ENCODE measurements around the gene HID1.

The HID1 gene, protein sequence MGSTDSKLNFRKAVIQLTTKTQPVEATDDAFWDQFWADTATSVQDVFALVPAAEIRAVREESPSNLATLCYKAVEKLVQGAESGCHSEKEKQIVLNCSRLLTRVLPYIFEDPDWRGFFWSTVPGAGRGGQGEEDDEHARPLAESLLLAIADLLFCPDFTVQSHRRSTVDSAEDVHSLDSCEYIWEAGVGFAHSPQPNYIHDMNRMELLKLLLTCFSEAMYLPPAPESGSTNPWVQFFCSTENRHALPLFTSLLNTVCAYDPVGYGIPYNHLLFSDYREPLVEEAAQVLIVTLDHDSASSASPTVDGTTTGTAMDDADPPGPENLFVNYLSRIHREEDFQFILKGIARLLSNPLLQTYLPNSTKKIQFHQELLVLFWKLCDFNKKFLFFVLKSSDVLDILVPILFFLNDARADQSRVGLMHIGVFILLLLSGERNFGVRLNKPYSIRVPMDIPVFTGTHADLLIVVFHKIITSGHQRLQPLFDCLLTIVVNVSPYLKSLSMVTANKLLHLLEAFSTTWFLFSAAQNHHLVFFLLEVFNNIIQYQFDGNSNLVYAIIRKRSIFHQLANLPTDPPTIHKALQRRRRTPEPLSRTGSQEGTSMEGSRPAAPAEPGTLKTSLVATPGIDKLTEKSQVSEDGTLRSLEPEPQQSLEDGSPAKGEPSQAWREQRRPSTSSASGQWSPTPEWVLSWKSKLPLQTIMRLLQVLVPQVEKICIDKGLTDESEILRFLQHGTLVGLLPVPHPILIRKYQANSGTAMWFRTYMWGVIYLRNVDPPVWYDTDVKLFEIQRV

DNA sequence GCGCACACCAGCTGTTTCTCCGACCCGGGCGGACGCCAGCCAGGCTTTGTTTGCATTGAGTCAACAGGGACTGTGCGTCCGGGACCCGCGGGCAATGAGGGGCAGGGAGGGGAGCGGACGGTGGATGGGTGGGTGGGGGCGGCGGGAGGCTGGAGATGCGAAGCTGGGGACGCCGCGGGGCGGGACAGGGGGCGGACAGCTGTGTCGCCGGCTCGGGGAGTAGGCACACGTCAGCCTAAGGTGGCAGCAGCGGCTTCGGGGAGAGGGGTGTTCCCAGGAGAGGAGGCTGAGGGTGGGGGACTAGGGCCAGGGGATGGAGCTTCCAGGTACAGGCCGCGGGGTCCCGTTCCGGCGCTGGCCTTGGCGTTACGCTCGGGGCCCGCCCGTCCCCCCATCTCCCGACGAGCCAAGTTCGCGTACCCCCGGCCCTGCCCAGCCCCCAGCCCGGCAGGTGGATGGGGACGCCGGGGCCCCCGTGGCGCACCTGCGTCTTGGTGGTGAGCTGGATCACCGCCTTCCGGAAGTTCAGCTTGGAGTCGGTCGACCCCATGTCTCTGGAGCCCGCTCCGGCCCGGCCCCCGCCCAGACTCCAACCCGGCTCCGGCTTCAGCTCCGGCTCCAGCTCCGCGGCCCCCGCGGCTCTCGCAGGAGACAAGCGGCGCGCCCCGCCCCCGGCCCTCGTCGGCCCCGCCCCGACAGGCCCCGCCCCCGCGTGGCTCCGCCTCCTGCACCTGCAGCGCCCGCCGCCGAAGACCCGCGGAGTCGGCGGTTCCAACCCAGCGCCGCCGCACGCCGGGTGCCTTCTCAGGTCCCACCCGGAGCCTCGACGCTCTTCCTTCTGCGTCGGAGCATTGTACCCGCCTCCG is at the start of gene HID1:
Gene HID1 (minus strand): TSS at position 653 of the 866 bp plus-strand sequence. CDS start 103 bp downstream, at position 550.
- Mint-ChIP-seq H3K27ac (no peak within 1 kb of the TSS), H3K27me3 (ENCODE audit: low read depth) (peaks cover 35% of the 10 kb centered on the region), H3K36me3 (ENCODE audit: low read depth) (no peaks in the 10 kb centered on the region), H3K4me3 (peak within 1 kb of the TSS; percentile 81), H3K4me1 (ENCODE audit: low read depth) (peaks cover 3% of the 10 kb centered on the region), H3K9me3 (no peaks in the 10 kb centered on the region)
- peak; percentile 41 for DNase-seq (ENCODE audit: low spot score)

DNA sequence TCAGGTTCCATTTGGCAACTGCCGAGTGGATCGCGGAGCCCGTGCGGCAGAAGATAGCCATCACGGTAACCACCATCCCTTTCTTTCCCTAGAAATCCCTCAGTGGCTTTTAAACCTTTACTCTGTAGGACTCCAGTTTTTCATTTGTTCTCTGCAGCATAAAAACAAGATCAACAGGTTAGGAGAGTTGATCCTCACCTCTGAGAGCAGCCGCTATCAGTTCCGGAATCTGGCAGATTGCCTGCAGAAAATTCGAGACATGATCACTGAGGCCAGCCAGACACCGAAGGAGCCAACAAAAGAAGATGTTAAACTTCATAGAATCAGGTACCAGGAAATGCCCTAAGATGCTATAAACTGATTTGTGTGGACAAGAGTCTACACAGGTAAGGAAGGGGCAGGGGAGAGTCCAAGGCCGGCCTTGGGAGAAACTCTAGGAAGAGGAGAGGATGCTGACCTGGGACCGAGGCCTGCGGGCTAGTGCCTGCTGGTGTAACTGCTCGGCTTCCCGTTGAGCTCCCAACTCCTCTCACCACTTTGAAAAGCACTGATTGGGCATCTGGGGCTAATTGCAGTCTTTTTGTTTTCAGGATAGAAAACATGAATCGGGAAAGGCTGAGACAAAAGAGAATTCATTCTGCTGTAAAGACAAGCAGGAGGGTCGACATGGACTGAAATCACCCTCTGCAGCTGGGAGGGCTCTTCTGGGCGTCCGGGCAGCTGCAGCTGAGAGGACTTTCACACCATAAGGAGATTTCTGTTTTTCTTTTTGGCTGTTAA is 48.0 kb upstream of the HID1 start:
- H3K27ac Mint-ChIP-seq: no peak overlapping the region
- DNase-seq (ENCODE audit: low spot score): no peak
- H3K4me3 Mint-ChIP-seq: no peak overlapping the region
- no peaks in the 10 kb centered on the region for H3K27me3 Mint-ChIP-seq (ENCODE audit: low read depth)
- peaks cover 40% of the 10 kb centered on the region for H3K36me3 Mint-ChIP-seq (ENCODE audit: low read depth)
- H3K9me3 Mint-ChIP-seq: peaks cover 5% of the 10 kb centered on the region
- peaks cover 8% of the 10 kb centered on the region for H3K4me1 Mint-ChIP-seq (ENCODE audit: low read depth)

DNA sequence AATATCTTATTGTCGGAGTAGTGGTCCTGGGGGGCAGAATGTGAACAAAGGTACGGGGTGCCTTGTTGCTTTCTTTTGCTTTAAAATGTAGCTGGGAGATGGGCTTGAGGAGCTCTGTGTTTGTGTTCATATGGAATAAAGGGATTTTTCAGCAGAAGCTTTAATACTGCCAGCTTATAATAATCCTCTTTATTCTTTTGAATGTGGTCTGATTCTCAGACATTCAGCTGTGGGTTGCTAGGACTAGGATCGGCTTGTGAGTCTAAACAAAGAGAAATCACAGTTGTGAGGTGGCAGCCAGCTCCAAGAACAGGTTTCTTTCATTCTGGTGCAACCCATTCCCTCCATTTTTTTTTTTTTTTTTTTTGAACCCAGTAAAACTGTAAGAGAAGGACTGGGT is 47.2 kb upstream of the HID1 start:
- H3K27me3 Mint-ChIP-seq (ENCODE audit: low read depth): no peaks in the 10 kb centered on the region
- no peak overlapping the region for H3K4me3 Mint-ChIP-seq
- no peak overlapping the region for H3K27ac Mint-ChIP-seq
- no peak for DNase-seq (ENCODE audit: low spot score)
- H3K36me3 Mint-ChIP-seq (ENCODE audit: low read depth): peaks cover 35% of the 10 kb centered on the region
- peaks cover 5% of the 10 kb centered on the region for H3K4me1 Mint-ChIP-seq (ENCODE audit: low read depth)
- H3K9me3 Mint-ChIP-seq: no peaks in the 10 kb centered on the region

DNA sequence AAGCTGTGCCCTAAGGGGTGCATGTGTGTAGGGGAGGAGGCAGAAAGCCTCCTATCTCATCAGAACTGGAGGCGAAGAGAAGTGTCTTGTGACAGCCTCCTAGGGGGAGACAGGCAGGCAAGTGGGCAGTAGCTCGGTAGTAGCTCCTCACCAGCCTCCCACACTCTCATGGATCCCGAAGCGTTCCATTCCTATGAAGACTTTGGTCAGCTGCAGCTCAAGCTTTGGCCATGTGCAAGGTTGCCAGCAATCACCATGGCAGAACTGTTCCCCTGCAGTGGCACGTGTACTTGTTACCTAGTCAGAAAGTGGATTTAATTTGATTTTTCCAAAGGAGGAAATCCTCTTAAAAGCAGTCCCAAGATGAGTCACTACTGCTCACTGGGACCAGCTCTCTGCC is 46.6 kb upstream of the HID1 start:
- H3K36me3 Mint-ChIP-seq (ENCODE audit: low read depth): peaks cover 35% of the 10 kb centered on the region
- H3K27me3 Mint-ChIP-seq (ENCODE audit: low read depth): no peaks in the 10 kb centered on the region

DNA sequence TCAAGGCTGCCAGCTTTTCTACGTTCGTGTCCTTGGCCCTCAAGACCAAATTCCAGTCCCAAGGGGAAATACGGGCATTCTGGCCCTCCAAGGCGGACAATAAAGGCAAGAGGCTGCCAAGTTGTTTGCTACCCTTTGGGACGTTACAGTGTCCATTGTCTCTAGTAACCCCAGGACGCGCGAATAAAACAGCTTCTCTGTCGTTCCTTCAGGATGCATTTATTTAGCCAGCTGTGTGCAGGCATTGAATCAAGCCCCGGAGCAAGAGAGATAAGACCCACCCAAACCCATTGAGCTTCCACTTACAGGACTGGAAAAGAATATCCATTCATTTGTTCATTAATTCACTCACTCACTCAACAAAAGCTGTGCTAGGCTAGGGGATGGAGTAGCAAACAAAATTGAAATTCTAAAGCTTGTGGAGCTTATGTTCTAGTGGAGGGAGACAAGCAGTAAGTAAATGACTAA is 40.6 kb upstream of the HID1 start:
- peaks cover 20% of the 10 kb centered on the region for H3K4me1 Mint-ChIP-seq (ENCODE audit: low read depth)
- no peaks in the 10 kb centered on the region for H3K27me3 Mint-ChIP-seq (ENCODE audit: low read depth)
- H3K9me3 Mint-ChIP-seq: no peaks in the 10 kb centered on the region
- H3K36me3 Mint-ChIP-seq (ENCODE audit: low read depth): peaks cover 12% of the 10 kb centered on the region
- H3K4me3 Mint-ChIP-seq: peak overlapping the region; percentile 94
- peak overlapping the region; percentile 83 for H3K27ac Mint-ChIP-seq
- DNase-seq (ENCODE audit: low spot score): no peak

More for the DNA sequence above, 46.6 kb upstream of the HID1 start:
- peaks cover 6% of the 10 kb centered on the region for H3K4me1 Mint-ChIP-seq (ENCODE audit: low read depth)
- H3K4me3 Mint-ChIP-seq: no peak overlapping the region
- no peaks in the 10 kb centered on the region for H3K9me3 Mint-ChIP-seq
- H3K27ac Mint-ChIP-seq: no peak overlapping the region
- no peak for DNase-seq (ENCODE audit: low spot score)

DNA sequence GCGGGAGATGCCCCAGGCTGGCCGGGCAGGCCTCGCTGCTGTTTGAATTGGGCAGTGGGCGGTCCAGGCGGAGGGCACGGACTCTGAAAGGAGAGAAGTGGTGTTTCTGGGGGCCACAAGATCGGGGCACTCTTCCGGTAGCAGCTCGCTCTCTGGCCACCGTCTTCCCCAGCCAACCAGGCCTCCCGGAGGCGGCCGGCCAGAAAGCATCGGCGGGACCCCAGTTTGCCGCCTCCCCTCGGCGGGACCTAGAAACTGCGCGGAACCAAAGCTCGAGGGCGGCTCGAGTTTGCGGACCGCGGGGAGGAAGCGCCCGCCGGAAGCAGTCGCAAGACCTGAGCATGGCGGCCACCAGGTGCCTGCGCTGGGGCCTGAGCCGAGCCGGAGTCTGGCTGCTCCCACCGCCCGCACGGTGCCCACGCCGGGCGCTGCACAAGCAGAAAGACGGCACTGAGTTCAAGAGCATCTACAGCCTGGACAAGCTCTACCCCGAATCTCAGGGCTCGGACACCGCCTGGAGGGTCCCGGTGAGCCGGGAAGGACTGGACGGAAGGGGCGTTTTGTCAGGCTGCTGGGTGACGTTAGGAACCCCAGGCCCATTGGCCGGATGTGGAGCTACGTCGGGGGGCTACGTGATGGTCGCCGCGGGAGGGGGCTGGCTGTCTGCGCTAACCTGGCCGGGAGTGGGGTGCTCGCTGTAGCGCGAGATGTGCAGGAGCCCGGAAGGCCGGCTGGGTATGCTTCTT is 40.0 kb upstream of the HID1 start, which contains the start of gene MRPL58:
Gene MRPL58 (plus strand): TSS at position 325 of the 746 bp plus-strand sequence. CDS start 17 bp downstream, at position 342.
- DNase-seq (ENCODE audit: low spot score): peak; percentile 80
- Mint-ChIP-seq H3K27me3 (ENCODE audit: low read depth) (no peaks in the 10 kb centered on the region), H3K36me3 (ENCODE audit: low read depth) (peaks cover 10% of the 10 kb centered on the region), H3K9me3 (no peaks in the 10 kb centered on the region), H3K4me1 (ENCODE audit: low read depth) (peaks cover 20% of the 10 kb centered on the region), H3K27ac (peak within 1 kb of the TSS; percentile 85), H3K4me3 (peak within 1 kb of the TSS; percentile 94)

DNA sequence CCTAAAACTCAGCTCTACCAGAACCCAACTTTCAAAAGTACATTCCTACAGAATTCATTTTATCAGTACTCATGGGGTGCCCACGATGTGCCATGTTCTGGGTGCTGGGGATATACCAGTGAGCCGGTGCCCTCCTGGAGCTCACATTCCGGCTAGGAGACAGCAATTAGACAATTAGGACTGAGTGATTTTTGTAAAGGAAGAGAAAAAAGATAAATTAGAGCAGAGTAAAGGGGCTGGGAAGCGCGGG is 39.5 kb upstream of the HID1 start:
- no peak for DNase-seq (ENCODE audit: low spot score)
- no peaks in the 10 kb centered on the region for H3K9me3 Mint-ChIP-seq
- no peaks in the 10 kb centered on the region for H3K27me3 Mint-ChIP-seq (ENCODE audit: low read depth)
- H3K4me3 Mint-ChIP-seq: peak overlapping the region; percentile 94
- peaks cover 20% of the 10 kb centered on the region for H3K4me1 Mint-ChIP-seq (ENCODE audit: low read depth)
- H3K27ac Mint-ChIP-seq: peak overlapping the region; percentile 85
- H3K36me3 Mint-ChIP-seq (ENCODE audit: low read depth): peaks cover 10% of the 10 kb centered on the region

DNA sequence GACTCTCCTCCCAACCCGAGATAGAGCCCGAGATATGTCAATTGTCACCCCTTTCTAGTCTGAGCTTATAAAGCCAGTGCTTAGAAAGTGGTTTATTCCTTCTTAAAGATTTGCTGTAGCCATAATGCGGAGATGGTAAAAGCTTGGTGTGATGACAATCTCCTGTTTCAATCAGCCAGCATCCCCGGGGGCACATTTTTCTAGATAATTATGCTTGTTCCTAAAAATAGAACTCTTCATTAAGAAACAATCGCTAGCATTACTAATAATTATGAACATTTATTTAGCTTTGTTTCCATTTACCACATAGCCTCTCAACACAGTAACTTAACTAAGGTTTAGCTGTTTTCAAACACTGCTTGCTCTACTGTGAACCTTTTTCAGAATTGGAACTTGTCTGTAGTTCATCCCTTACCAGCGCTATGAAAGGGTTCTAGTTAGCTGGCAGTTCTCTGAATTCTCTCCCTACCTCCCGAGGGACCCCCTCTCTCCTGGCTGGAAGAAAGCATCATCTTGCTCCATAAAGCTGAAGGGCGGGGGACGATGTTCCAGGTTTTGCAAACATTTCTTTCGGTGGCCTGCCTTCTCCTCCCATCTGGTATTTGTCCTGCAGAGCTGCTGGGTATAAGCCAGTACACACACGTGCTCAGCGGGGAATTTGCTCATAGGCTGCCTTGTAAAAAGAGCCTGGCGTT is 39.0 kb upstream of the HID1 start:
- no peaks in the 10 kb centered on the region for H3K27me3 Mint-ChIP-seq (ENCODE audit: low read depth)

DNA sequence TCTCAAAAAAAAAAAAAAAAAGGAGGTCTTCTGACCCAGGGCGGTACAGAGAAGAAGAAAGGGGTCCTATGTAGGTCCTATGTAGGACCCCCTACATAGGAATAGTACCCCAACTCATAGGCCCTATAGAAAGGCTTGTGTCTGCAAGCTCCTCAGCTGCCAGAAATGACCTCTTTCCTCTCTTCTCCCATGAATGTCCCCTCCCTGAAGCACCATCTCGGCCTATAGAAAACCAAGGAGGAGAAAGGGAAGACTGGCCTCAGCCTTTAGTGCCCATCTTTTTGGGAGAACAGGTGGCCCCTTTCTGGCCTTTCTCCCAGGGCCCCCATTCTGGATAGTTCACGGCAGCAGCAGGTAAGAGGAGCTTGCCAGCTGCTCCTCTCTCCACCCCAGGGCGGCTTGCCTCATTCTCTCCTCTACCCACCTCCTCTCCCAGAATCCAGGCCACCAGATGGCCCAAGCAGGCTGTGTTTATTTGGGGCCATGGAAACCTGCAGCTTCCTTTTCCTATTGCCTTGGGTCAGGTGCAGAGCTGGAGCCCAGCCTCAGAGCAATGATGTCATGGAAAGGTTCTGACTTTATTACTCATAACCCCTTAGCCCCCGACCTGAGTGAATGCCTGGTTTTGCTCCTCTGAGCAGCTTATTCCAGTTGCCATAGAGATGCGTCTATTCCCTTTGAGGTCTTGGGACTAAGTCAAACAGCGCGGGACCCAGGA is 38.3 kb upstream of the HID1 start:
- no peak for DNase-seq (ENCODE audit: low spot score)
- Mint-ChIP-seq H3K27me3 (ENCODE audit: low read depth) (peaks cover 3% of the 10 kb centered on the region), H3K27ac (no peak overlapping the region), H3K4me3 (peak overlapping the region; percentile 39), H3K9me3 (no peaks in the 10 kb centered on the region), H3K4me1 (ENCODE audit: low read depth) (peaks cover 20% of the 10 kb centered on the region), H3K36me3 (ENCODE audit: low read depth) (peaks cover 5% of the 10 kb centered on the region)

More for the DNA sequence above, 39.0 kb upstream of the HID1 start:
- Mint-ChIP-seq H3K36me3 (ENCODE audit: low read depth) (peaks cover 7% of the 10 kb centered on the region), H3K4me1 (ENCODE audit: low read depth) (peaks cover 20% of the 10 kb centered on the region), H3K9me3 (no peaks in the 10 kb centered on the region), H3K27ac (peak overlapping the region; percentile 85), H3K4me3 (peak overlapping the region; percentile 94)
- no peak for DNase-seq (ENCODE audit: low spot score)

DNA sequence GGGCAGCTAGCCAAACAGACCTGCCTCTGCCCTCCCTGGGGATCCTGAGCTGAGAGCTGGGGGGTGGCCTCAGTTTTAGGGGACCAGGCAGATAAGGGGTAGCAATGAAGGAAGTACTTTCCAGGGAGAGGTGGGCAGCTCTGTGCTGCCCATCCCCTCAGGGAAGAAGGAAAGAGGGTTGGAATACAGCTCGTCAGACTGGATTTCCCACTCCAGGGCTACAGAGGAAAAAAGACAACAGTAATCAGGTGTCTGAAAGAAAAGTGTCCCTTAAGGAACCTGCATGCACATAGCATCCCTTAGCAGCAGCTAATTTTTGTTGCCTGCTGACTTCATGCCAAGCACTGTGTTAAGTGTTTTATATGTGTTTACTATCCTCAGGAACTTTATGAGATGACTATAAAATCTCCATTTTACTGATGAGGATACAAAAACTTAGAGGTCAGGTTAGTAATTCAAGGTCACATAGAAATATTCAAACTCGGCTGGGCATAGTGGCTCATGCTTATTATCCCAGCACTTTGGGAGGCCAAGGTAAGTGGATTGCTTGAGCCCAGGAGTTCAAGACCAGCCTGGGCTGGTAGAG is 36.7 kb upstream of the HID1 start:
- peaks cover 3% of the 10 kb centered on the region for H3K27me3 Mint-ChIP-seq (ENCODE audit: low read depth)
- no peak overlapping the region for H3K4me3 Mint-ChIP-seq
- H3K4me1 Mint-ChIP-seq (ENCODE audit: low read depth): peaks cover 13% of the 10 kb centered on the region
- H3K9me3 Mint-ChIP-seq: no peaks in the 10 kb centered on the region
- no peak overlapping the region for H3K27ac Mint-ChIP-seq
- no peak for DNase-seq (ENCODE audit: low spot score)
- H3K36me3 Mint-ChIP-seq (ENCODE audit: low read depth): peaks cover 3% of the 10 kb centered on the region

DNA sequence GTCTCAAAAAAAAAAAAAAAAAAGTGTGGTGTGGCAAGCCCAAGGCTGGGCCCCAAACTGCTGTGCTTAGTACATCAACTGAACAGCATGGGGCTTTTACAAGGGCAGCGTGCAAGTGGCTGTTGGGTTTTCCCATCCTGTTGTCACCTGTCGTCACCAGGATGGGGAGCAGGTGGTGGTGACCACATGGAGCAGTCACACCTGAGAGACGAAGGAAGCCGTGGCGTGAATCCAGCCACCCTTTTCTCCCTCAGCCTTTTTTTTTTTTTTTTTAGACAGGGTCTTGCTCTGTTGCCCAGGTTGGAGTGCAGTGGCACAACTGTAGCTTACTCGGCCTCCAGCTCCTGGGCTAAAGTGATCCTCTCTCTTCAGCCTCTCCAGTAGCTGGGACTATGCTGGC is 35.8 kb upstream of the HID1 start:
- H3K9me3 Mint-ChIP-seq: no peaks in the 10 kb centered on the region
- H3K4me1 Mint-ChIP-seq (ENCODE audit: low read depth): peaks cover 7% of the 10 kb centered on the region
- H3K36me3 Mint-ChIP-seq (ENCODE audit: low read depth): no peaks in the 10 kb centered on the region
- H3K27me3 Mint-ChIP-seq (ENCODE audit: low read depth): peaks cover 3% of the 10 kb centered on the region
- no peak overlapping the region for H3K27ac Mint-ChIP-seq
- no peak overlapping the region for H3K4me3 Mint-ChIP-seq
- no peak for DNase-seq (ENCODE audit: low spot score)
